GM13977 (cell line): ENCODE measurements around the gene TFPI2.

Experiments
- DNase-seq: peaks from one replicate; pipeline ENCODE4 v3.0.0; 2012; ENCODE audit warnings: low spot score
- CTCF ChIP-seq: IDR thresholded peaks from 2 replicates; pipeline ENCODE4 v1.5.1; 2012; ENCODE audit warnings: mild to moderate bottlenecking, control low read depth; ENCODE audit not compliant: insufficient read depth; ENCODE audit errors: extremely low read depth, missing control alignments
- in situ Hi-C: fragments of 300-500 bp; cut with MboI; formaldehyde crosslinking; loops from one replicate; pipeline ENCODE4 v1.12.0; 2022; ENCODE audit warnings: low sequenced_read_pairs, low pct_unique_long_range_greater_than_20kb, mixed read lengths, inconsistent platforms; ENCODE audit not compliant: unreplicated experiment

TFPI2 gene

GRCh38 chr7:93838966-93839365, 51.6 kb downstream of the TFPI2 start:
- DNase-seq = no peak
- in situ Hi-C loops = no loop called here
- no peak for TF ChIP-seq CTCF

DNA sequence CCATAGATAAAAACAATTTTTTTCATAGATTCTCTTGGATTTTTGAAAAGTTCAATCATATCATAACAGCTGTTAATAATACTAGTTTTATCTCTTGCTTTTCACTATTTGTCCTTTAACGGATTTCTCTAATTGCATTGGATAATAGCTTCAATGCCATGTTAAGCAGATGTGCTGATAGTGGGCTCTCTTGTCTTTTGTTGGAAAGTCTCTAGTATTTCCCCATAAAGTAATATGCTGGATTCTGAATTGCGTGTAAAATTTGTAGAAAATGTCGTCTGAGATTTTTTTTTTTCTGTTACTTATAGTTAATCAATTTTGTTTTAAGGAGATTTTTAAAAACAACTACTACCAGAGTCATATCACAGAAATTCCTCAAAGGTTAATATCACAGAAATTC, 53.3 kb downstream of the TFPI2 start:
- no peak for TF ChIP-seq CTCF
- in situ Hi-C loops = no loop called here
- no peak for DNase-seq

DNA sequence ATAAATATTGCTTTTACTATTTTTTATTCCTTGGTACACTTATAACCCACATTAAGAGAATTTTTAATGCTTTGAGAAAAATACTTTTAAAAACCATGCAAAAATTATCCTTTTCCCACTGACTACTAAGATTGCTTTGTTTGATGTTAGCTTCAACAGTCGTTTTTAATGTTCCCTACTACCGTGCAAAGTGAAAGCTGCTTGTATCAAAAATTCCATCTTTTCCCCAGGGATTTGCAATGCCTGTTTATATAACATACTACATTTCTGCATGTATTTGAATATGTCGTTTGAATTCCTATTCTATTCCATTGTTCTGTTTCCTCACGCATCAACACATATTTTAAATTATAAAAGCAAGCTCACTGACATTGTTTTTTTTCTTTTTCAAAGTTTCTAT, 54.4 kb downstream of the TFPI2 start:
- no peak for DNase-seq
- no peak for TF ChIP-seq CTCF
- in situ Hi-C loops = no loop called here

DNA sequence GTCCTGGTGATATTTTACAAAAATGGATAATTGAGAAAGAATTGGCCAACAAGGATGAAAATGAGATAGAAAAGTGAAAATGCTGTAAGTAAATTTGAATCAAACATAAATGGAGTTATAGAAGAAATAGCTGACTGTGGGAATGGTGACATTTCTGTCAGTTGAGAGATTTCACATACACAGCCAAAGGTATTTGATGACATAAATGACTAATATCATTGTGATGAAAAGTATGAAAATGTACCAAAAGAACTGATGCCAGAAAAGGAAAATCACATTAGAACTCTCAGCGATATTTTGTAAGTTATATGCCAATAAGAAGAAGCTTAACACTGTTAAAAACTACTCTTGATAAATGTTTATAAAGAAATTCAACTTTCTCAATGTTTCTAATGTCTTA, 54.9 kb downstream of the TFPI2 start:
- in situ Hi-C loops = no loop called here
- TF ChIP-seq CTCF = no peak

More for the DNA sequence above, 54.9 kb downstream of the TFPI2 start:
- DNase-seq = no peak
